ENCODE results near the gene IFNK. TPM values are rescaled to one million over a fixed set of nuclear protein-coding genes. Genes with fewer than 3 reads are reported as not detected.

Gene IFNK
- total RNA-seq, 1 experiment from 2014 or later: not detected

DNA sequence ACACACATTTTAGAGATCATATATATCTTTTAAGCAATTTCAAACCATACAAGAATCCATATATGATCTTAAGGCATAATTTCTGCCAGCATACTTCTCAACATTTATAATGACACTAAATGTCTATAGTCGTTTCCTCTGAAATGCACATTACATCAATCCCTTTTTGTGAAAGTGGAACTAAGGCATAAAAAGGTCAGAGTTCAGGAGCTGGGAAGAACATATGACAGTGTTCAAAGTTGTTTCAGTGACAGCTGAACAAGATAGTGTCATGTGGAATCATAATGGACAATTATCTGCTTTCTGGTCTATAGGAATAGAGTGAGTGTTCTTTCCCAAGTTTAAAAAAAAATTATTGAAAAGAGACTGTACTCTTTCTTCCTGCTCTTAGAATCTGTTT lies 8.0 kb downstream of the IFNK start:
- BruUV-seq (replicated peaks): no TSS peak
- TF ChIP-seq YY1 (IDR thresholded peaks at IDR 0.05; ENCODE audit: extremely low read depth, insufficient replicate concordance, low read depth, low read length) (no peak), ZNF274 (IDR thresholded peaks at IDR 0.05; ENCODE audit: low read depth, low read length) (no peak), SIN3A (IDR thresholded peaks at IDR 0.05; ENCODE audit: low read depth) (no peak), EZH2phosphoT487 (IDR thresholded peaks at IDR 0.05; ENCODE audit: borderline replicate concordance) (no peak)
- H3K9me2 ChIP-seq (ENCODE audit: insufficient read depth): no peaks in the 10 kb centered on the region
- H3K9me3 ChIP-seq (ENCODE audit: control insufficient read depth in 1 of 2, insufficient read depth in 1 of 2, low read depth in 1 of 2, low read length in 2 of 2): no peaks in the 10 kb centered on the region
- no peak overlapping the region for H3K4me2 ChIP-seq (ENCODE audit: low read length)
- no peak overlapping the region for H2AFZ ChIP-seq (ENCODE audit: low read depth, low read length, poor library complexity, severe bottlenecking)
- no peaks in the 10 kb centered on the region; the same call in 1 of the 2 replicates for H3K27me3 ChIP-seq (ENCODE audit: insufficient read depth, low read length)
- ChIA-PET RAD21 (ENCODE audit: low non-redundant PET in 1 of 2, low total read pairs in 2 of 2, uncharacterized antibody in 2 of 2, unreplicated experiment in 2 of 2) (no interaction called here), CTCF (no interaction called here), POLR2A (no interaction called here)
- no peak overlapping the region for H3K4me3 ChIP-seq (replicated peaks in 1 of 2; ENCODE audit: low read depth in 1 of 2, low read length in 2 of 2)
- ATAC-seq (no peak), DNase-seq (ENCODE audit: low read depth, low spot score) (no peak)
- no peak overlapping the region for H3K9ac ChIP-seq (ENCODE audit: low read length)
- H3K79me2 ChIP-seq (ENCODE audit: insufficient read depth, low read length): no peaks in the 10 kb centered on the region
- intact Hi-C loops (cut with micrococcal nuclease): no loop called here
- no peak overlapping the region for H3K27ac ChIP-seq (ENCODE audit: low read depth, low read length)
- H3K4me1 ChIP-seq (ENCODE audit: control insufficient read depth in 1 of 2, insufficient read depth in 2 of 2, low read length in 2 of 2): peaks cover 0 to 16% of the 10 kb centered on the region in 2 experiments; a peak in 1 of 4 replicates
- H4K20me1 ChIP-seq (ENCODE audit: insufficient read depth): no peaks in the 10 kb centered on the region
- no peaks in the 10 kb centered on the region for H3K36me3 ChIP-seq (ENCODE audit: control insufficient read depth in 1 of 2, insufficient read depth in 2 of 2, low read length in 2 of 2)

DNA sequence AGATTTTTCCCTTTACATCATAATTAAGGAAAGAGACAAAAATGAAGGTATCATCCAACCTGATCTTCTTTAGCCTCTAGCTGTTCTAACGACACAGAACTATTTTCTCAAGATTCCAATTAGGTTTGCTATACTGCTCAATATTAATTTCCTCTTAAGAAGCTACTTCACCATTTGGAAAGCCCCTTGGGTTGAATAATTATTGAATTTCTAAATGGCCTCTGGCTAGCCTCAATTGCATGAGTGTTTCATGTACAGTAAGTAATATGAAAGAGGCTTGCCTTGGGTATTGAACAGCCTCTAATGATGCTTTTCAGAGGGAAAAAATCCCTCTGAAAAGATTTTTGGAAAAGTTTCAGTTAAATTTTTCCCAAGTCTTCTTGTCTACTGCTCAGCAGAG lies 9.2 kb downstream of the IFNK start:
- Histone ChIP-seq H3K9me3 (ENCODE audit: control insufficient read depth in 1 of 2, insufficient read depth in 1 of 2, low read depth in 1 of 2, low read length in 2 of 2) (no peaks in the 10 kb centered on the region), H4K20me1 (ENCODE audit: insufficient read depth) (no peaks in the 10 kb centered on the region), H3K27me3 (ENCODE audit: insufficient read depth, low read length) (no peaks in the 10 kb centered on the region), H3K4me3 (replicated peaks in 1 of 2; ENCODE audit: low read depth in 1 of 2, low read length in 2 of 2) (no peak overlapping the region), H3K4me2 (ENCODE audit: low read length) (no peak overlapping the region), H3K9me2 (ENCODE audit: insufficient read depth) (no peaks in the 10 kb centered on the region), H3K9ac (ENCODE audit: low read length) (no peak overlapping the region), H3K79me2 (ENCODE audit: insufficient read depth, low read length) (no peaks in the 10 kb centered on the region), H3K36me3 (ENCODE audit: control insufficient read depth in 1 of 2, insufficient read depth in 2 of 2, low read length in 2 of 2) (no peaks in the 10 kb centered on the region), H3K27ac (ENCODE audit: low read depth, low read length) (no peak overlapping the region), H2AFZ (ENCODE audit: low read depth, low read length, poor library complexity, severe bottlenecking) (no peak overlapping the region), H3K4me1 (ENCODE audit: control insufficient read depth in 1 of 2, insufficient read depth in 2 of 2, low read length in 2 of 2) (peaks cover 0 to 13% of the 10 kb centered on the region in 2 experiments; a peak in 1 of 4 replicates)
- no peak for TF ChIP-seq RAD21 (IDR thresholded peaks at IDR 0.05; ENCODE audit: low read depth)
- TF ChIP-seq, protein P1, sequence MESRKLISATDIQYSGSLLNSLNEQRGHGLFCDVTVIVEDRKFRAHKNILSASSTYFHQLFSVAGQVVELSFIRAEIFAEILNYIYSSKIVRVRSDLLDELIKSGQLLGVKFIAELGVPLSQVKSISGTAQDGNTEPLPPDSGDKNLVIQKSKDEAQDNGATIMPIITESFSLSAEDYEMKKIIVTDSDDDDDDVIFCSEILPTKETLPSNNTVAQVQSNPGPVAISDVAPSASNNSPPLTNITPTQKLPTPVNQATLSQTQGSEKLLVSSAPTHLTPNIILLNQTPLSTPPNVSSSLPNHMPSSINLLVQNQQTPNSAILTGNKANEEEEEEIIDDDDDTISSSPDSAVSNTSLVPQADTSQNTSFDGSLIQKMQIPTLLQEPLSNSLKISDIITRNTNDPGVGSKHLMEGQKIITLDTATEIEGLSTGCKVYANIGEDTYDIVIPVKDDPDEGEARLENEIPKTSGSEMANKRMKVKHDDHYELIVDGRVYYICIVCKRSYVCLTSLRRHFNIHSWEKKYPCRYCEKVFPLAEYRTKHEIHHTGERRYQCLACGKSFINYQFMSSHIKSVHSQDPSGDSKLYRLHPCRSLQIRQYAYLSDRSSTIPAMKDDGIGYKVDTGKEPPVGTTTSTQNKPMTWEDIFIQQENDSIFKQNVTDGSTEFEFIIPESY (IDR thresholded peaks at IDR 0.05; ENCODE audit: extremely low read depth, insufficient replicate concordance, low read length): no peak
- TF ChIP-seq TCF7L2 (IDR thresholded peaks at IDR 0.05; ENCODE audit: borderline replicate concordance, extremely low read depth, insufficient read depth, insufficient read length): no peak
- TF ChIP-seq EZH2phosphoT487 (IDR thresholded peaks at IDR 0.05; ENCODE audit: borderline replicate concordance): no peak
- TF ChIP-seq, protein P2, sequence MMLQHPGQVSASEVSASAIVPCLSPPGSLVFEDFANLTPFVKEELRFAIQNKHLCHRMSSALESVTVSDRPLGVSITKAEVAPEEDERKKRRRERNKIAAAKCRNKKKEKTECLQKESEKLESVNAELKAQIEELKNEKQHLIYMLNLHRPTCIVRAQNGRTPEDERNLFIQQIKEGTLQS (IDR thresholded peaks at IDR 0.05): no peak
- CTCF ChIA-PET: interaction anchor here (1.4 kb wide), 1 partner anchor 200 kb away, joined by 3 read pairs; no protein-coding TSS in a partner anchor
- no TSS peak for BruUV-seq (replicated peaks)
- no peak for ATAC-seq
- RAD21 ChIA-PET (ENCODE audit: low non-redundant PET in 1 of 2, low total read pairs in 2 of 2, uncharacterized antibody in 2 of 2, unreplicated experiment in 2 of 2): no interaction called here
- POLR2A ChIA-PET: no interaction called here
- no peak for DNase-seq (ENCODE audit: low read depth, low spot score)
- intact Hi-C loops (cut with micrococcal nuclease): no loop called here
